HG03066 (cell line): ENCODE measurements around the gene CYP26C1.

Experiments
- ATAC-seq: cut with Tn5 transposase; IDR thresholded peaks from one replicate; pipeline ENCODE4 v1.9.1; 2021; ENCODE audit warnings: low read depth; ENCODE audit not compliant: unreplicated experiment

Gene CYP26C1, protein sequence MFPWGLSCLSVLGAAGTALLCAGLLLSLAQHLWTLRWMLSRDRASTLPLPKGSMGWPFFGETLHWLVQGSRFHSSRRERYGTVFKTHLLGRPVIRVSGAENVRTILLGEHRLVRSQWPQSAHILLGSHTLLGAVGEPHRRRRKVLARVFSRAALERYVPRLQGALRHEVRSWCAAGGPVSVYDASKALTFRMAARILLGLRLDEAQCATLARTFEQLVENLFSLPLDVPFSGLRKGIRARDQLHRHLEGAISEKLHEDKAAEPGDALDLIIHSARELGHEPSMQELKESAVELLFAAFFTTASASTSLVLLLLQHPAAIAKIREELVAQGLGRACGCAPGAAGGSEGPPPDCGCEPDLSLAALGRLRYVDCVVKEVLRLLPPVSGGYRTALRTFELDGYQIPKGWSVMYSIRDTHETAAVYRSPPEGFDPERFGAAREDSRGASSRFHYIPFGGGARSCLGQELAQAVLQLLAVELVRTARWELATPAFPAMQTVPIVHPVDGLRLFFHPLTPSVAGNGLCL

DNA sequence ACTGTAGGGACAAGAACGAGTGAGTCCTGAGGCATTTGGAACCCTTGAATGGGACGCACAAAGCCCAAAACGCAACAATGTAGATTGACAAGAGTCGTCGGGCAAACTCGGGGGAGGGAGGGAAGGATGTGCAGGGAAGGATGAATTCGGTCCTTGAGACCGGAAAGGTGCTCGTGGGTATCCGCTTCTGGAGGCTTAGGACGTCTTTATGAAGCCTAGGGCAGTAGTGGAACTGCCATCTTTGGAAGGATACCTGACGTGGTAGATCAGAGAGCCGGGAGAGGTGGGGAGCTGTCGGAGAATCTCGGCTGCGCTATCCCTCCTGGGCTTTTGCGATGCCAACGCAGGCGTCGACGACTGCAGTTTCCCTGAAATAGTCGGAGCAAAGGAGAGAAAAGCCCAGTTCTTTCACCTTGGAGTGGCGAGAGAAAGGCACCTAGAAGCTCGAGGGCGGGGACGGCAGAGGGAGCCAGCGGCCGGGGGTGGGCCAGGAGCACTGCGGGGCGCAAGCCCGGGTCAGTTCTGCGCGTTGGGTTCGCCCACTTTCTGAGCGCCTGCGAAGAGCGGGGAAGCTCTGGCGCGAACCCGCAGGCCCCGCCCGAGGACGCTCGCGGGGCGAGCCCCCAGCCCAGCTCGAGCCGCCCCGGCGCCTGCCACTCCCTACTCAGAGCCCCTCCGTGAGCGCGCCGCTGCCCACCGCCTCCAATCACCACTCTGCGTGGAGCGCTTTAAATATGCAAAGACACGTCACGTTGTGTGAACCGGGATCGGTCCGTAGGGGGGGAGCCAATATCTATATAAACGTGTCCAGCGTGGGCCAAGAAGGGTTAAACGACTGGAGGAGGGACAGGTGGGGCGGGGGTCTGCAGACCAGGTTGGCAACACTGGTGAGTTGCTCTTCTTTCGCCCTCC, at the start of gene CYP26C1:
TSS of gene CYP26C1 (plus strand) at position 824 of the 912 bp plus-strand sequence. CDS start 466 bp downstream, outside the sequence.
- no peak for ATAC-seq

DNA sequence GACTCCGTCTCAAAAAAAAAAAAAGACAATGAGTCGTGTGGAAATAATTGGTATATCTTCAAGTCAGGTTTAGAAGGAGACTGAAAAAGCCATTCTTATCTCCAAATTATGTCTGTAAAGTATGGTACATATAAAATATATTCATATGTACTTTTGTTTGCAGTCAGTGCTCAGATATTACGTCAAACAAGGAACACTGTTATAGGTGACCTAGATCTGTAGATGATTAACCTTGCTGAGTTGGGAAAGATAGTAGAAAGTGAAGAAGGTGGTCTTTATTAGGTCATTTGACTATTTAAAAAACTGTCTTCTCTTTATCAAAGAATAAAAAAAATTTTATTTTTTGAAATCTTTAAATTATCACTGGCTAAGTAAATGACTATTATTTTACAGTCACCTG, 44.9 kb upstream of the CYP26C1 start:
- no peak for ATAC-seq

DNA sequence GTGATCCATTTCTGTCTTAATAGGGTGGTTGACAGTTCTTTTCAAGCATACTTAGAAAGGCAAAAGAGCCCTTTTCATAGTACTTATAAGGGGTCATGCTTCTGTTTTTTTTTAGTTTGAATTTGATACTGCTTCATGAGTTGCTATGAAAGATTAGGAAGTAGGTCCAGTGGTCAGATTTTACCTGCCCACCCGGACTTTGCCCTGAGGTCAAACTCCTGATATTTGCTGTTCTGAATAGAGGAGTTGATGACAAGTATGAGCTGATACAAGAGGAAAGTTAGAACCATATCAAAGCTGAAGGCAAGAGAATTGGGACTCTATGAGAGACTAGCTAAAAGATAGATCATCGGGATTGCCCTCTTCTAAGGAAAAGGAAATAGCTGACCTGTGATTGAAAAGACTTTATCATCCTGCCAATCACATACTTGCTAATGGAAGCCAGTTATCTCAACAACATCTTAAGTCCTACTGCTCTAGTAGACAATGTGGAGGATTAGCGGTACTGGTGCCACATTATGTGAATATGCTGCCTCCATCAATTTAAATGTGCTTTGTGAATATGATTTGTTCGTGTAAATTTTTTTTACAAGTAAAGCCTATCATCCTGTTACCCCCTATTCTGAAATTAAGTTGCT, 37.5 kb upstream of the CYP26C1 start:
- no peak for ATAC-seq

DNA sequence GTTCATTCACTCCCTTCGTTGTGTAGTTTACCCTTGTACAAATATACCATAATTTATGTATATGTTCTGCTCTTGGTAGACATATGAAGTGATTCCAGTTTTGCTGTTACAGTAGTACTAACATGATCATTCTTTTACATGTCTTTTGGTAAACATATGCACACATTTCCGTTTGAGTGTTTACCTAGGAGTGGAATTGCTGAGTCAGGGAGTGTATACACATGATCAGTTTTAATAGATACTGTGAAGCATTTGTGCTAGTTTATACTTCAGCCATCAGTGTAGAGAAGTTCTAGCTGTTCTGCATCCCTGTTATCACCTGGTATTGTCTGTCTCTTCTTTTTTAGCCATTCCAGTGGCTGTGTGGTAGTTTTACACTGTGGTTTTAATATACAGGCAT, 34.5 kb upstream of the CYP26C1 start:
- no peak for ATAC-seq

DNA sequence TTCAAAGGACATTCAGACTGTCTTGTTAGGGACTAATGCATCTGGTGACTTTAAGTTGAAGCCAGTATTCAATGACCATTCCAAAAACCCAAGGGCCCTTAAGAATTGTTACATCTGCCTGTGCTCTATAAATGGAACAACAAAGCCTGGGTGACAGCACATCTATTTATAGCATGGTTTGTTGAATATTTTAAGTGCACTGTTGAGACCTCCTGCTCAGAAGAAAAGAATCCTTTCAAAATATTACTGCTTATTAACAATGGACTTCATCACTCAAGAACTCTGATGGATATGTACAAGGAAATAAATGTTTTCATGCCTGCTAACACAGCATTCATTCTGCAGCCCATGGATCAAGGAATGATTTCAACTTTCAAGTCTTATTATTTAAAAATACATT, 33.1 kb upstream of the CYP26C1 start:
- no peak for ATAC-seq

DNA sequence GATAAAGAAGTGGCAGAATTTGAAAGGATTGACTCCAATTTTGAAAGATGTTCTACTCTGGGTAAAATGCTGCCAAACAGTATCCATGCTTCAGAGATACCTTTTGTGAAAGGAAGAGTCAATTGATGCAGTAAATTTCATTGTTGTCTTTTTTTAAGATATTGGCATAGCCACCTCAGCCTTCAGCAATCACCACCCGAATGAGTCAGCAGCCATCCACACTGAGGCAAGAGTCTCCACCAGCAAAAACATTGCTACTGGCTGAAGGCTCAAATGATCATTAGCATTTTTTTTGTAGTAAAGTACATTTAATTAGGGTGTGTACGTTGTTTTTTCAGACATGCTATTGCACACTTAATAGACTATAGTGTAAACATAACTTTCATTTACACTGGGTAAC, 31.7 kb upstream of the CYP26C1 start:
- ATAC-seq: no peak

DNA sequence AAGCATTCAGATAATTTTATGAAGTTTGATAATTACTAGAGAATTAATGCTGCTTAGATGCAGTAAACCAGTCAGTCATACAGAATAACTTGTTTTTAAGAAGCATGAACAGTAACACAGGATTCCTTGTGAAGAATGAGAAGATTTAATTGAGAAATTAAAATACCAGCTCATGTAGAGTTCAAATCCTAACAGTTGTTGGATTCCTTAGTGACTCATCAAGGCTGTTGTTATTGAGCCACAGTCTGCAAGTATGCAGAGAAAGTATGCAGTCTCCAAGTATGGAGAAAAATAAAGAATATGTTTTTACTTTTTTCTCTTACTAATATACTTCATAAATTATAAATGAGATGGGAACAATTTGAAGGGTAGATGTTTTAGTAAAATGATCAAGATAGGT, 30.2 kb upstream of the CYP26C1 start:
- ATAC-seq: no peak

DNA sequence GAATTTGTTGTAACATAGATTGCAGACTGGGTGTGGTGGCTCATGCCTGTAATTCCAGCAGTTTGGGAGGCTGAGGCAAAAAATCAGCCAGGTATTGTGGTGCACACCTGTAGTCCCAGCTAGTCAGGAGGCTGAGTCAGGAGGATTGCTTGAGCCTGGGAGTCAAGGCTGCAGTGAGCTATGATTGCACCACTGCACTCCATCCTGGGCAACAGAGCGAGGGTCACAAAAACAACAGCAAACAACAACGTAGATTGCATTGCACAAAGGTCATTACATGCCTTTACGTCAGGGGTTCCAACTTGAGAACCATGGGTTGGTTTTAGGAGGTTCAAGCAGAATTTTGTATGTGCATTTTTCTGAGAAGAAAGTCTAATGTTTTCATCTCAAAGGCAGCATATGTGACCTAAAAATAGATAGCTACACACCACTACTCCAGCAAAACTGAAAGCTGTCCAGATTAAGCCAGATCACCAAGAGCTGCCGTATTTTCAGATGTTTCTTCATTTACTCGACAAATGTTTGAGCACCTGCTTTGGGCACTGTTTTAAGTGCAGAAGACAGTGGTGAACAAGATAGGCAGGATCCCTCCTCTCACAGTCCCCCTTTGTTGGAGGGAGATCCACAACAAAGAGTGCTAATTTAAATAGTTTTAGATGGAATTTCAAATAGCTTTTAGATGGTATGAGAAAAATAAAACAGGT, 28.3 kb upstream of the CYP26C1 start:
- no peak for ATAC-seq

DNA sequence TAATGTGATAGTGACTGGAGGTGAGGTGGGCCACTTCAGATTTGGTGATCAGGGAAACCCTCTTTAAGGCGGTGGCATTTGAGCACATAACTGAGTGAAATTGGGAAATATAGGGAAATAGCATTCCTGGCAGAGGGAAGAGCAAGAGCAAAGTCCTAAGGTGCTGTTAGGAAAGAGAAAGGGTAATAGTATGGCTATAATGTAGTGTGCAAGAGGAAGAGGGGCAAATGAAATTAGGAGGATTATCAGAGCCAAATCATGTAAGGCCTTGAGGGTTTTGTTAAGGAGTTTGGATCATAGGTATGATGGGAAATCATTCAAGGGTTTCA, 27.8 kb upstream of the CYP26C1 start:
- no peak for ATAC-seq

DNA sequence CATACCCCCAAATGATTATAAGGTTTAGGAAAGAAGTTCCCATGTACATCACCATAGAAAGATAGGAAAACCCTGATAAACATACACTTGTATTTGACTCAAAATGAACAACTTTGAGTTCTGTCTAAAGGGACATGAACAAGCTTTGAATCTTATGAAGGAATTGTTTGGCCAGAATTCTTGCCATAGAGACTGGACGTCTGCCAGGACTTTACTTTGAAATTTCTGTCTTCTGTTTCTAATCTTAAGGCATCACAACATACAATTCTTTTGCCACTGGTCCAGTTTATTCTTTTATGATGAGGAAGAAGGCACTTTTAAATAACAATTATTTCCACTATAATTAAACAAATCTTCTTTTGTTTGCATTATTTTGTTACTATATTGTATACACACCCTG, 26.2 kb upstream of the CYP26C1 start:
- ATAC-seq: no peak

DNA sequence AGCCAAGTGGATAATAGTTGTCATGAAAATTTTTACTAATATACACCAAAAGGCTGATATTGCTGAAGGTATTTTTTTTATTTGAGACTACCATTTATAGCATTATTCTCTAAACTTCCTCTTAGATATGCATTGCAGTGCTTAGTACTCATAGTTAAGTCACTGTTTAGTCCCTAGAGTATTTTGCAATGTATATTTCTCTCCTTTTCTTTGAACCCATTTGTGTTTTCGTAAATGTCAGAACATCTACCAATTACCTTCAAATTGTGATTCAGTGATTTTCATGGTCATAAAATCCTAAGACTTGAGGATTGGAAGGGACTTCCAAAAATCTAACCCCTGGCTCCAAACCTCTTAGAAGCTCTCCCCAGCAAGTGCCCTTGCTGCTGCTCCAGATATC, 21.5 kb upstream of the CYP26C1 start:
- no peak for ATAC-seq

DNA sequence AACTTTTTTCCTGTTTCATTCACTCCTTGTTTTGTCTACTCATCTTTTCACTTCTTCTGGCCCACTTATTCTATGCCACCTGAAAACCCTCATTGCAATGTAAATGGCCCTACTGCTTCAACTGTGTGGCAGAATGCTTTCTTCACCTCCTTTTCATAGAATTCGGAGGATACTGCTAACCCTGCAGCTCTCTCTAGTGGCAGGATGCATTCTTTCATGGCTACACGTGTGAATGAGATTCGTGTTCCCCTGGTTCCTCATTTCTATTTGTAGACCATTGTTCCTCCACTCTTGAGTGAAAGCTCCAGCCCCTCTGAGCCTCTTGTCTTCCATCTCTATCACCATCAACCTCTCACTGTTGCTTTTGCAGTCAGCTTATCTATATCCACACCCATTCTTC, 20.9 kb upstream of the CYP26C1 start:
- no peak for ATAC-seq

DNA sequence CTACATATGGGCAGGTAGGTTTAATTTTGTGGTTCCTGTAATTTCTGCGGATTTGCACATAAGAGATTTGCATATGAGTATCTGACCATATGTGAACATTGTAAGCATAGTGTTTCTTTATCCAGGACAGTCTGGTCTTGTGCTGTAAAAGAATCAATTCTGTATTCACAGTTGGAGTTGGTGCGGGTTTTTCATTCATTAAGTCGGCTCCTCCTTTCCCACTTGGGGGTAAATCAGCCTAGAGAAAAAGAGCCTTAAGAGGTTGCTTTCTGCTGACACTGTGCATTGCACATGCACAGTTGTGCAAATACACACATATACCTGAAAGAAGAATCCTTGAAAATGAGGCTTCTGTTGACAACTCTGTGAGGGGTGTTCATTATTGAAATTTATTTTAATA, 6.1 kb upstream of the CYP26C1 start:
- ATAC-seq: no peak

DNA sequence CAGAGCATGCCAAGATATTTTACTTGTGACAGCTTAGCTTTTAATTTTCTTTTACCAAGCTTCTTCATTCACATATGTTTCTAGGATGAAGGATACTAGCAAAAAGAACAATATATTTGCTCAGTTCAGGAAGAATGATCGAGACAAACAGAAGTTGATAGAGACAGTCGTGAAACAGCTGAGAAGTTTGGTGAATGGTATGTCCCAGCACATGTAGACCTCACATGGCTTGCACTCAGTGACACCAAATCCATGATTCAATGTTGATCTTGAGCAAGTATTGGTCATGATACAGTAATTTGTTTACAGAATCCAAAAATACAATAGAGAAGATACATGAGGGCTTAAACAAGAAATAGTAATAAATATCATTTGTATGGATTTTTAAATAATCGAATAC, 2.5 kb upstream of the CYP26C1 start:
- no peak for ATAC-seq

DNA sequence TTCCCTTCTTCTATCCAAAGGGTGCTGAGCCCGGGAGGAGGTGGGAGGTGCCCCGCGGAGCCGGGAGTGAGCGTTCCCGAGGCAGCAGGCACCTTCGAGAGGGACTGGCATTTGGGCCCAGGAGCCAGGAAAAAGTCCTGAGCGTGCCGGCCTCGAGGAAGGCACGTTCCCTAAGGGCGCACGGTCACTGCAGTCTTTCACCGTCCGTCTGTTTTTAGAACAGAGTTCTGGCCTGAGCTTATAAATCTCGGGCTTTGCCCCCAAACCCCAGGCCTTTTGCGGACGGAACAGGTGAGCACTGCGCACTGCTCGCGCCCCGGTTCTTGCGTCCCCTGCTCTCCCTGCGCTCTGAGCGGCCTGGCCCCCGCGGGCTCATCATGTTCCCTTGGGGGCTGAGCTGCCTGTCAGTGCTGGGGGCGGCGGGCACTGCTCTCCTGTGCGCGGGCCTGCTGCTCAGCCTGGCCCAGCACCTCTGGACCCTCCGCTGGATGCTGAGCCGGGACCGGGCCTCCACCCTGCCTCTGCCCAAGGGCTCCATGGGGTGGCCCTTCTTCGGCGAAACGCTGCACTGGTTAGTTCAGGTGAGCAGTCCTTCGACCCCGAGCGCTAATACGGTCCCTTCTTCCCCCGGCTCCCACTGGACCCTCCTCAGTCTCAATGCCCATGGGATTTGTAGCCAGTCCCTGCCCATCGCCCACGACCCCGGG, 442 bp downstream of the CYP26C1 start:
- no peak for ATAC-seq

DNA sequence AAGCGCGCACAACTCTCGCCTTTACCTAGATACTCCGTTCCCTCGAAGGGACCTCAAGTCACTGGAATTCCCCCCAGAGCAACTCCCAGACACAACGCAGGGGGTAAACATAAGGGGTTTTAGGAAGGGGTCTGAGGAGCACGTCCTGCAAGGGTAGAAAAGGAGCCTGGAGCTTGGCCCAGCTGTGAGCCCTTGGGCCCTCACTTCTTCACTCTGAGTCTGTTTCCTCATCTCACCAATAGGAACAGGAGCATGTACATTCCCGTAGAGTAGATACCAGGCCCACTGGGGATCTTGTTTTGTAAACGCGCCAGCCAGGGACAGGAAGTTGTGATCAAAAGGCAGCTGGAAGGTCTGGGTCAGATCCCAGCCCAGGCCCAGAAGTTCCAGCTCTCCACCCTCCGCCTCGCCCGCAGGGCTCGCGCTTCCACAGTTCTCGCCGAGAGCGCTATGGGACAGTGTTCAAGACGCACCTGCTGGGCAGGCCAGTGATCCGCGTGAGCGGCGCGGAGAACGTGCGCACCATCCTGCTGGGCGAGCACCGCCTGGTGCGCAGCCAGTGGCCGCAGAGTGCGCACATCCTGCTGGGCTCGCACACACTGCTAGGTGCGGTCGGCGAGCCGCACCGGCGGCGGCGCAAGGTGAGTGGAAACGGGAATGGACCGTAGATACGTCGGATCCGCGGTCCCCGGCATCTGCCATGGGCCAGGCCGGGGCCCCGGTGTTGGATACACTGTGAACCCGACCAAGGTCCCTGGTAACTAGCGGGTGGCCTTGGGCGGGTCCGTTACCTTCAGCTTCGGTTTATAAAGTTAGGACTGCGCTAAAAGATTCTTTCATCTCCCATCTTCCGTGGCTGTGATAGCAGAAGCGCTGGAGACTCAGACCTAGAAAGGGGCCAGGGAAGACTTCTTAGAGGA, 1.3 kb downstream of the CYP26C1 start:
- no peak for ATAC-seq

DNA sequence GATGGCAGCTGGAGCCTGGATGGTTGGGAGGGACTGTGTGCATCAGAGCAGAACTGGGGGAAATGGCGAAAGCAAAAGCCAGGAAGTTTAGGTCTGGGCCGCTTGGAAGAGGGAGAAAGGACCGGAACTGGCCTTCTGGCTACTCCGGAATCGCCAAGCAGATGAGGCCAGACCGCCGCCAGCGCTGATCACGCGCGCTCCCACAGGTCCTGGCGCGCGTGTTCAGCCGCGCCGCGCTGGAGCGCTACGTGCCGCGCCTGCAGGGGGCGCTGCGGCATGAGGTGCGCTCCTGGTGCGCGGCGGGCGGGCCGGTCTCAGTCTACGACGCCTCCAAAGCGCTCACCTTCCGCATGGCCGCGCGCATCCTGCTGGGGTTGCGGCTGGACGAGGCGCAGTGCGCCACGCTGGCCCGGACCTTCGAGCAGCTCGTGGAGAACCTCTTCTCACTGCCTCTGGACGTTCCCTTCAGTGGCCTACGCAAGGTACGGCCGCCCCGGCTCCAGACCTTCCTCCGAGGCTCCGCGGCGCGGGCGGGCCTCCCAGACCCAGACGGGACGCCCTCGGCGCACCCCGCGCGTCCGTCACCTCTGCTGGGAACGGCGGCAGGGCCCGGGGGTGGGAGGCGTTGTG, 2.0 kb downstream of the CYP26C1 start:
- ATAC-seq: no peak
